Activated CD4-positive, CD25-positive, alpha-beta regulatory T cell treated with anti-CD3 and anti-CD28 coated beads, Interleukin-2, amount 50 U/mL, for 16 hours (primary cell): ENCODE data around the gene NPC2.
A peak's percentile ranks its signal among the peaks of the same experiment; 100 is the strongest.
"Not testable (repeated sequence)": the region's sequence is repeated elsewhere in the genome, so short reads cannot be mapped to it uniquely, and the experiment has no call there.

Source experiments
- DNase-seq: peaks from one replicate; pipeline ENCODE4 v3.0.0-alpha.2; 2020; ENCODE audit warnings: low read depth, low spot score

NPC2 gene

DNA sequence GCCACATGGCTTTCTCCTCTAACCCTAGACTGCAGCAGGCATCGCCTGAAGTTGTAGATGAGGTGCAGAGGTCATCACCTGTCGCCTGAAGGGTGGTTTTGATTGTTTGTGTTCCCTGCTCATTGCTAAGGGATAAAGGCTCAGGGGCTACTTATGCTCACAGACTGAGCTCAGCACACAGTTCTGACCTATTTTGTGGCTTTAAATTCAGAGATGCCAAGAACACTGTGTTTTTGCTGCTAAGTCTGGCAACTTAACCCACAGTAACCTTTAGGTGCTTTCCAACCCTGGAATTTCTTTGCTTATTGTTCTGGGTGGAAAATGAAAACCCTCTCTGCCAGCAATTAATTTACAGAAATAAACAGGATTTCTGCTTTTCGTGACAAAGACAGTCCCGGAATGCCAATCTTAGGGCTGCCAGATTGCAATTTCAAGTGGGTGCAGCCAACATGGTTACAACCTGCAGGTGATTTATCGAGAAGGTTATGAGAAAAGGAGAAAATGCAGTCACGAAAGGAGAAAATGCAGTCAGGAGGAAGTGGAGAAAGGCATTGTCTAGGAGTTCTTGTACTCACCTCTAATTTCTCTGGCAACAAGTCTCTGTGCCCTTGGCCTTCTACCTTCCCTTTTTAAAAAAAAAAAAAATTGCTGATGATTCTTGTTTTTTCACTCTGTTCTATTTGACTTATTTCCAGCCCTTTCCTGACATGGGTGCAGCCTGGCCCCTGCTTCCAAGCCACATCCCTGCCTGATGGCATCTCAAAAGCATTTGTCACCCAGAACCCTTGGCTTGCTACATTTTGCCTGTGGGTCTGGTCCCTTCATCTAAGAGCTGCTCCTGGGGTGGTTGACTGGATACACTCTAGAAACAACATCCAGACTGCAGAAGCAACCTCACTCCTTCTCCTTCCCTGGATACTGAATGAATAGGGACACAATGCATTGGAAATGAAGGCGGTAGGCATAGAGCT is 23.3 kb downstream of the NPC2 start:
- no peak for DNase-seq

DNA sequence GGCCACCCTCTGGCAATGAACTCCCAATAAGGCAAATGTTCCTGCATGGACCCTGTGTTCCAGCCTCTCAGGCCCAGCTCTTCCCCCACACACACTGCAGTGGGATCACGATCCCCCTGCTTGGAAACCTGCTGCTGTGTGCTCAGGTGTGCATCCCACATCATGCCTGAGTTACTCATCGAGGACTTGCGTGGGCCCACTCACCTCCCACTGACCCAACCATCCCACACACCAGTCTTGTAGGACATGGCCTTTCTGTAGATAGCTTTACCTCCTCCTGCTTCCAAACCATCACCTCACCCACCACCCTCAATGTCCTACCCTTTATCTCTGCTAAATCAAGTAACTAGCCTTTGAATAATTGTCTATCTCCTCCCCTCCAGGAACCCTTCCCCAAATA is 24.6 kb downstream of the NPC2 start:
- DNase-seq, result no peak

DNA sequence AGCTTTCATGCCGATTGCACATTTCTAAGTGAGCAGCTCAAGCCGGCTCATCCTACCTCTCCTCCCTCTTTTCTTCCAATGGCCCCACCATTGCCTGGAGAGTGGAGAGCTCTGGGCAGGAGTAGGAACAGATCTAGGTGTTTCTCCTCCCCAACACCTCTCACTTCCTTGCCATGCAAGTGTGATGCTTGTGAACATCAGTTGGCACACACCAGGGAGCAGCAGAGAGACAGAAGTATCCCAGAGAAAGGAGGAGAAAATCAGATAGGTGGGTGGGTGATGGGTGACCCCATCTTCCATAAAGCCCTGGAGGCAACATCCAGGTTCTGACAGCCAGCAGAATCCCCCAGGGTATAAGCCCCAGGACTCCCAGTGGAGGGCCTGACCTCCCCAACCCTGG is 27.8 kb downstream of the NPC2 start:
- no peak for DNase-seq

DNA sequence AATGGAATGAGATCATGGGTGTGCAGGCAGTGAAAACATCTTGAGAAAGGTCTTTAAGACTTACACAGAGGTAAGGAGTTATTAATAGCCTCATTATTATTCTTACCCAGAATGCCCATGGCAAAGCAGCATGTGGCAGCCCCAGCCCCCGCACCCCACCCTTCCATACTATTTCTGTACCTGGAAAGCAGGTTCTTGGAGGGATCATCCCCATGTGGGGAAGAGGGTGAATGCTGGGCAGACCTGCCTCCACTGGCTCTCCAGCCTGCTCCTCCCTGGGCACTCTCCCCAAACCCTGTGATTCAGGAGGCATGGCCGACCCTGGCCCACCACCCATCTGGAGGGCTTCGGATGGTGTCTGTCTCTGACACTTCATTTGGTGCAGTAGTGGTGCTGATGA is 28.3 kb downstream of the NPC2 start:
- DNase-seq, result no peak

DNA sequence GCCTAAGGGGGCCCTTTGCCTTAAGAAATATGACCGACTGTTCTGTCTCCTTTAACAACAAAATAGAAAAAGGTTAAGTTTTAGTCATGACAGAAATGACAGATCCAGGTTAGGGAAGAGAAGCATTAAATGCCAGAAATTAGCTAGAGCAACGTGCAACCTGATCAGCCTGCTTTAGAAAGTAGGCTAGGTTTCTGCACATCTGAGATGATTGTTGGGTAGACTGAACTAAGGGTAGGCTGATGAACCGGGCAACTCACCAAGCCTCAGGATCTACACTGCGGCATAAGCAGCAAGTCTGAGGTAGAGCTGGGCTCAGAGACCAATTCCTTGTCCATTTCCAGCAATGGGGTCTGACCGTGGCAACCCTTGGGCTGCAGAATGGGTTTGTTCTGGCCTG is 29.4 kb downstream of the NPC2 start:
- DNase-seq, result no peak

DNA sequence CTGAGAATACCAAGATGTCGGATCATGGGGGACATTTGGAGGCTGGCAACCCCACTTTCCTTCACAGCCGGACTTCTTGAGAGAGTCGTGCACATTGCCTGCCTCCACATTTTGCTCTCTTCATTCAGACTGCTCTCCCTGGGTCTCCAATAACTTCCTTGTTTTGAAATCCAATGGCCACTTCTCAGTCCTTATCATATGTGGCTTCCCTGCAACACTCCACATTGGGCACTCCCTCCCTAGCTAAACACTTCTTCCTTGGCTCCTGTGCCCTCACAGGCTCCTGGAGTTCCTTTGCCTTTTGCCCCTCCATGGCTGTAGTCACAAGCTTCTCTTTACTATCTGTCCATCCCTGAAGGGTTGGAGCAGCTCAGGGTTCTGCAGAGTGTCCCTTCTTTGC is 30.1 kb downstream of the NPC2 start:
- DNase-seq, result no peak

DNA sequence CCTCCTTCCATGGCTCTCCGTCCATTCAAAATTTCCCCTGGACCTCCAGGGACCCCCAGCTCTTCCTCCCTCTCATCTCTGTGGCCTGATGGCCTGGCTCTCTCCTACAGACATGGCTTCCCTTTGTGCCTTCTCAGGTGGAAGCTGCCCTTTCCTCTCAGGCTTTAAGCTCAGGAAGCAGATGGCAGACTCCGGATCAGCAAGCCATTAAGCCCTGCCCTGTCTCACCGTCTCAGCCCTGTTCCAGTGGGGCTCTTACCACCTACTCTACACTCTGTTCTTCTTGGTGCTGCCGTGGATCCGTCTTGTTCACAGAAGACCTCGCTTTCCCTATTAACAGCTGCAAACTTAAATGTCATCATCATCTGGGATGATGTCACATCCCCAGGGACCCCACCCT is 33.1 kb downstream of the NPC2 start:
- DNase-seq, result no peak

DNA sequence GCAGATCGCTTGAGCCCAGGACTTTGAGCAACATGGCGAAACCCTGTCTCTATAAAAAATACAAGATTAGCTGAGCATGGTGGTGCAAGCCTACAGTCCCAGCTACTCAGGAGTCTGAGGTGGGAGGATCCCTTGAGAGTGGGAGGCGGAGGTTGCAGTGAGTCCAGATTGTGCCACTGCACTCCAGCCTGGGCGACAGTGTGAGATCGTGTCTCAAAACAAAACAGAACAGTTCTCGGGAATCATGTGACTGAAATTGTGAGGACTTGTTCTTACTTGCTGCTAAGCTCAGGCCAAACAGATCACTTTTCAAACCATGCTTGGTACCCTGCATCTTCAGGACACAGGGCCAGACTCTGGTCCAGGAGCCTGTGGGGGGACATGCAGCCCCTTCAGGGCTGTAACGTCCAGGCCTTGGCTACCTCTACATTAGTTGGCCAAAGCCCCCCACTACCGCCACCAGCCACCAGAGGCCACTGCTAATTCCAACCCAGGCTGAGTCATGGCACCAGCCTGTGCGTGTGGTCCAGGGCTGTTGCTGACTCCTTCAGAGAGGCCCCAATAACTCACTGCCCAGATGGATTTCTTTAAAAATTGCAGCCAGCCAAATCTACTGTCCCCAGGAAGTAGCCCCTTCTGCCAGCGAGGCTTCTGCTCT is 33.7 kb downstream of the NPC2 start:
- peak; percentile 5 for DNase-seq

DNA sequence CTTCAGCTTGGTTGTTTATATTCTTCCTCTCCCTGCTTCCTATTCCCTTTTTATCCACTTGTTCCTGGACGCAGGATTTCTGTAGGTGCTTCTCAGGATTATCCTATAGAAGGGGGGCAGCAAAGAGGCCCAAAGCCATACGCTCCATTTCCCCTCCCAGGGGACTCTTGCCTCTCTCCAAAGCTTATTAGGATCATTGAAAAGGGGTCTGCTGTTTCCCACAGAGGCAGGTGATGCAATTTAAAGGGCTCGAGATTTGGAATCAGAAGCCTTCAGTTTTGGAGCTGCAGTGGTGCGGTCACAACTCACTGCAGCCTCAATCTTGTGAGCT is 35.6 kb downstream of the NPC2 start:
- no peak for DNase-seq

DNA sequence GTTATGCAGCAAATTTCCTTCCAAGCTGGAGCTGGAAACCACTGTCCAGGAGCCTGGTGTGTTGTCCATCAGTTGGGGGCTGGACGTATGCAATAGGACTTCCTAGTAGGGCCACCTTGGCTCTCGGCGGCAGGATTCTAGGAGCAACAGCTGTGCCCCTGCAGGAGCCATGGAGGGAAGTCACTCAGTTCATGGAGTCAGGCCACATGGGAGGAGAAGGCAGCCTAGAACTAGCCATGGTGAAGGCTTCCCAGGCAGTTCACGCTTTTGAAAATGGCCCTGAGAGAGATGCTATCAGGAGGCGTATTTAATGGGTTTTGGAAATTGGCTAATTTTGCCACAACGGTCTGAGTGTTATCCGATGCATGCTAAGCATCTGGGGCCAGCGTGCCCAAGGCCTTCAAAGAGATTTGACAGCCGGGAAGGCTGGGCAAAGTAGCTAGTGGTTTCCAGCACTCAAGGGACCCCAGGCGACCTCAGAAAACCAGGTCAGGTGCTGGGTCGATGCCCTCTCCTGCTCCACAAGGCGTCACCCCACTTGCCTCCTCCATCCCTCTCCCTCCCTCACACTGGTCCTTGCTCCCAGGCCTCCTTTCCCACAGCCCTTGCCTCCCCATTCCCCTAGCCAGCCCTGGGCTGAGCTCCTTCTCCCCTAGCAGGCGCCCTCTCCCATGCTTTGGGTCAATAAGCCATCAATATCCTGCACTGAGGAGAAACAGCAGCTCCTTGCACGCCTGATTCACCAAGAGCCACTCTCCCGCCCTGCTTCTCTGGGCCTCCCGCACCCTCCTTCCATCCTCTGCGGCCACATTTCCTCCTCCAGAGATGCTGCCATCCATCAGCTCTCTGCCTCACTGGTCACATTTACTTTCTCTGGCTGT is 36.2 kb downstream of the NPC2 start:
- no peak for DNase-seq

DNA sequence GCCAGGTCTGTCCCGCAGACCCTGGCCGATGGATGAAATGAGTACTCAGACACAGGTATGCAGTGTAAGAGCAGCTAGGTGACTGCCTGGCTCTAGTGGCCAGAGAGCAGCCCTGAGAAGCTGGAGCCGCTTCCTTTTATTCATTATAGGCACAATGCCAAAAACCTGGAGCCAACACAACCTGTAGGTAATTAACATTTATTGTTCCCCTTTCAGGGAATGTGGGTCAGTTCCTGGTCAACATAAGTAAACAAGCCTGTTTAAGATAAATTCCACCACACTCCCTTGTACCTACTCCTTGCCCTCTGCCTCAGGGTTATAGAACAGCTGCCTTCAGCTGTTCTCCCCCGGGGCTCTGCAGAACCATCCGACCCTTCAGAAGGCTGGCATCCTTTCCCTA is 38.7 kb downstream of the NPC2 start:
- DNase-seq, result not testable (repeated sequence)

DNA sequence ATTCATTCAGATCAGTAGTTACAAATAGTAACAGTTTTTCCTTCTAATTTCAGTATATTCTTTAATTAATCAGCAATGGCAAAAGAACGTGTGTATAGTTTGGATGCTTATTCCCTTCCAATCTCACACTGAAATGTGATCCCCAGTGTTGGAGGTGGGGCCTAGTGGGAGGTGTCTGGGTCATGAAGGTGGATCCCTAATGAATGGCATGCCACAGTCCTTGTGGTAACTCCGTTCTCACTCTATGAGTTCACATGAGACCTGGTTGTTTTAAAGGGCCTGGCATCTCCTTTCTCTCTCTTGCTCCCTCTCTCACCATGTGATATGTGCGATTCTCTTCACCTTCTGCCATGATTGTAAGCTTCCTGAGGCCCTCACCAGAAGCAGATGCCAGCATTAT is 48.2 kb downstream of the NPC2 start:
- DNase-seq, result no peak

DNA sequence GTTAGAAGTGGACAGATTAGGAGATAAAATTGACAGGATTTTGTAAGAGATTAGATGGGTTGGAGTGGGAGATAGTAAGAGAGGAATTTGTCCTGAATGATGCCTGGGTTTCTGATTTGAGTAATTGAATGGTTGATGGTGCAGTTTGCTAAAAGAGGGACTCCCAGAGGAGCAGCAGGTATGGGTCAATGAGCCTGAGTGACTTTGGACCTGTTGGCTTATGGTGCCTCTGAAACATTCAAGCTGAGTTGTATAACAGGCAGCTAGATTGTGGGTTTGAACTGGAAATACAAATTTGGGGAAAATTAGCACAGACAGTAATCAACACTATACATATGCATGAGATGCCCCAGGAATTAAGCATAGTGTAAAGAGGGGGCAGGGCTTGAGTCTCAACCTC is 50.3 kb downstream of the NPC2 start:
- no peak for DNase-seq

DNA sequence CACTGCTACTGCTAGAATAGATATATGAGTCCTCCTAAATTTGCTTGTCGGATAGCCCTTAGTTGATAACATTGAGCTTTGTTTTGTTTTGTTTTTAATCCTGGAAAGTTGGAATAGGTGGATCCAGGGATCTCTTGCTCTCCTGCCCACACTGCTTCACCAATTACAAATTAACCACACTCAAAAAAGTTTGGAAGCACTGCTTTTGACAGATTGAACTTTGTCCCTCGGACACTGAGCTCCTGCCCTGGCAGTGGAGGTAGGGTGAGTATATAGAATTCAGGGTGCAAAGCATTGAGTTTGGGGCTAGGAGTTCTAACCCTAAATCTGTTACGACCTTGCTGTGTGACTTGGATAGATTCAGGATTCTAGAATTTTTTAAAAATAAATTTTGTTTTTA is 52.0 kb downstream of the NPC2 start:
- no peak for DNase-seq

DNA sequence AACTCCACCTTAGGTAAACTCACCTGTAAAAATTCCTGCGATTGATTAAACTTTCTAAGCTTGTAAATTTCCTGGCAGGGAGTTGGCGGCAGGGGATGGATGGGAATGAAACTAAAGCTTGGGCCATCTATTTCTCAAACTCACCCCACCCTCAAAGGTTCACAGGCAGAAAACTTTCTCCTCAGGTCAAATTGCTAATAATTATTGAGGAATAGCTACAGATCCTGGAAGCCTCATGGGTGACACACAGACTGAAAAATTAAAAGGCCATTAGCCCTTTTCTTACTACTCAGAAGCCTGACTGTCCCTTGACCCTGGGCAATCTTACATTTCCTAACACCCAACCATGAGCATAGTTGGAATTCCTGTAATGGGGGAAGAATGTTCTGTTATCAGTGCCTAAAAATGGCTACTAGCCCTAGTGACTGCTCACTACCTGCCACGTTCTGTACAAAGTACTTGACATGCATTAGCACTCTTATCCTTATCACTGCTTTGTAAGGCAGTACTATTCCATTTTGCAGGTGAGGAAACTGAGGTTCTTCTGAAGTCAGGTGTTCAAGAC is 54.7 kb downstream of the NPC2 start:
- no peak for DNase-seq

DNA sequence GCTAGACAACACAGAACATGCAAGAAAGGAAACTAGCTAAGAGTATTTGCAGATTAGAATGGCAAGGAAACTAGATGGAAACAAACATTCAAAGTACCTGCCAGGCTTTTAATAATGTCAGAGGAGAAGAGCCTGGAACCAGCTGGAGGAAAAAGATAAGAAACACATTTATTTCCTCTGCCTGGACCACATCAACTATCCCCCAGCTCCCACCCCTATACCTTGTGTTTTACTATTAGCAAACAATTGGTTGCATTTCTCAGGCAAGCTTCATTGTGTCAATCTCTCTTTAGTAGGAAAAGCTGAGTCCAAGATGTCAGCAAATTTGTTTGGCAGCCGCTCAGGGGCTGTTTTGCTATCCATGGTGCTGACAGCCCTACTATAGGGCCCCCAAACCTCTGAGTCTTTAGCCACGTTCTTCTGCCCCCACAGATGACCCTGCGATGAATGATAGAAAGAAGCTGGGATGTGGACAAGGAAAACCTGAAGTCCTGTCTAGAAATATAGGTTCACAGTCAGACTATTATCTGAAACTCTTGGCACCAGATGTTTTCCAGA is 55.5 kb downstream of the NPC2 start:
- no peak for DNase-seq

DNA sequence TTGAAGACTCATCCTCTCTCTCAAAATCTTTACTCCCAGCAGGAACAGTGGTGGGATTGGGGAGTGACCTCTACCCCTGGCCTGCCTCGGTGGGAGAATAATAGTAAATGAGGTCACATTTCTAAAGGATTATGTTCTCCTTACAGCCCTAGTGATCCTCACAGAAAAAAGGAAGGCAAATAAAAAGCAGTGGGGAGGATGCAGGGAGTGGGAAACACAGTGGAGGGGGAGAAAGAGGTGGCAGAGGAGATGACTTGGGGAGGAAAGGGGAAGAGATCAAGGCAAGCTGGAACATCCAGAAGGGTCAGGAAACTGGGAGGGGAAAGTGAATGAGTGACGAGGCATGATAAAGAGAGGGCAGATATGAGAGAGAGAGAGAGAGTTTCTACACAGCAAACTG is 58.8 kb downstream of the NPC2 start:
- DNase-seq, result no peak

DNA sequence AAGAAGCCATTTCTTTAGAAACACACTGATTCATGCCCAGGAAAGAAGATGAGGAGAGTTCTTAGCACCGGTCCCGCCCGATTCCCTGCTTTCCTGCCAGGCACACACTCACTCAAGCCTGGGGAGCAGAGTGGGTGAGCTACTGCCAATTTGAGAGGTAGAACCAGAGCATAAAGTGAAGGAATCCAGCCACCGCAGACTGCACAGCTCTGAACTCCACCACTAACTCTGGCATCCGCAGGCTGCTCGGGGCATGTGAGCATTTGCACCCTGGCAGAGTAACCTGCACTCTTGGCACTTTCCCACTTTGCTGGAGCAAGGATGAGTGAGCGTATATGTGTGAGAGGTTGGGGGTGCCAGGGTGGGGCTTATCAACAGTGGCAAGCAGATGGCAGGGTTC is 63.1 kb downstream of the NPC2 start:
- DNase-seq, result no peak
